HG03457 (cell line): Measurements from ENCODE around the gene MAPK8IP3.
"Not testable (repeated sequence)": the region's sequence is repeated elsewhere in the genome, so short reads cannot be mapped to it uniquely, and the experiment has no call there.

Experiments
- ATAC-seq: cut with Tn5 transposase; IDR thresholded peaks from one replicate; pipeline ENCODE4 v1.9.1; 2021; ENCODE audit warnings: moderate number of reproducible peaks; ENCODE audit not compliant: unreplicated experiment

The MAPK8IP3 gene

DNA sequence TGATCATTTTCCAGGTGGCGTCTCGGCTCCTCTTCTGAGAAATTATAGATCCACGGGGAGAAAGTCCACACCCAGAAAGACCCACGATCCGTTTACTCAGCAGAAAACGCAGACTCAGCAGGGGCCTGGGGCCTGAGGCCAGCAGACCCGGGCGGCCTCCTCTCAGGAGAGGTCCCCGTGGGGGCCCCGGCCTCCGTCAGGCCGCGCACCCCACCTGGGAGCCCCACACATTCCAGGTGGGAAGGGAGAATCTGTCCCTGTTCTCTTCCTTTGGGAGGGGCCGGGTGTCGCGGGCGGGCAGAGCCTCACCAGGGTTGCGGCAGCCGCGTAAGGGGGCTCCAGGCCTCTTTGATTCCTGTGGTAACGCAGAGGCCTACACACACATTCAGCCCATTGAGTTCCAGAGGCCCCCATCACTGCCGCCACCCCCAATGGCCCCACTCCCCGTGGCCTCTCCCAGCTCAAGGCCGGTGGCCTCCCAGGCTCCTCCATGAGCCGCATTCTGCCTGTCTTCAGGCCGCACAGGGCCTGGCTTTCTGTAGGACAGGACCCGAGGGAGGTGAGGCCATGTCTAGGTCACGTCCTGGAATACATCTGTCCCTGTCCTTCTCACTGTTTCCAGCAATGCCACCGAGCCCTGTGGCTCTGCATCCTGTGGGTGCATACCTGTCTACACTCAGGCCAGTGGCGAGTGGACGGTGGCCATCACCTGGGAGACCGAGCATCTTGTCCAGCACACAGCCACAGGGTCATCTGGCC, 89.1 kb downstream of the MAPK8IP3 start:
- no peak for ATAC-seq

DNA sequence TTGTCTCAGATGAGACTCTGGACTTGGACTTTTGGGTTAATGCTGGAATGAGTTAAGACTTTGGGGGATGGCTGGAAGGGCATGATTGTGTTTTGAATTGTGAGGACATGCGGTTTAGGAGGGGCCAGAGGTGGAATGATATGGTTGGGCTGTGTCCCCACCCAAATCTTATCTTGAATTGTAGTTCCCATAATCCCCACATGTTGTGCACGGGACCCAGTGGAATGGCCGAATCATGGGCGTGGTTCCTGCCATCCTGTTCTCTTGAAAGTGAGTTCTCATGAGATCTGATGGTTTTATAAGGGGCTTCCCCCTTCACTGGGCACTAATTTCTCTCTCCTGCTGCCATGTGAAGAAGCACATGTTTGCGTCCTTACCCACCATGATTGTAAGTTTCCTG, 93.3 kb downstream of the MAPK8IP3 start:
- not testable (repeated sequence) for ATAC-seq

DNA sequence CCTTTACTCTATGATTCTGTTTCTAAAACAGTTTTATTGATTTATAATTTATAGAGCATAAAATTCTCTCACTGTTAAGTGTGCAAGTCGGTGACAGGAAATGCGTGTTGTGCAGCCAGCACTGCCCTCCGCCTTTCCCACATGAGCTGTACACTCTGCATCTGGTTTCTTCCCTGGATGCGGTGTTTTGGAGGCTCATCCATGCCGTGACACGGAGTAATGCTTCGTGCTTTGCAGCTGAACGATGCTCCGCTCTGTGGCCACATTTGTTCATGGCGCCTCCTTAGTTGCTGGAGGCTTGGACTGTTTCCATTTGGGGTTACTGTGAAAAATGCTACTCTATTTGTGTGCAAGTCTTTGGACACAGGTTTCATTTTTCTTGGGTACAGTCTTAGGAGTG, 94.7 kb downstream of the MAPK8IP3 start:
- ATAC-seq: no peak

- ATAC-seq: no peak
Observed at GRCh38 chr16:1807626-1808025, 101.6 kb downstream of the MAPK8IP3 start.

DNA sequence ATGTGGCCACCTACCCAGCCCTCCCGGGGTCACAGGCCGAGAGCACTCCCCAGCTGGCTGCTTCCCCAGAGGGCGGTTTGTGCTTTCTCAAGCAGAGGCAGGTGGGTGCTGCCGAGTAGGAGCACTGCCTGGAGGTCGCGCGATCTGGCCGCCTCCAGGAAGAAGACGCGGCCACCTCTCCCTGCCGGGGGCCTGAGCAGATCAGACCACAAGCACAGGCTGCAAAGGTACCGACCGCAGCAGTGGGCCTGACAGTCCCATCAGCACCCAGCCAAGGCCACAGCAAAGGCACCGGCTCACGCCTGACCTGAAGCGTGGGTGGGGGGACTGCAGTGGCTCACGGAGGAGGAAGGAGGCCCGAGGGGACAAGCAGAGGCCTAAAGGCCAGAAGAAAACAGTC, 102.7 kb downstream of the MAPK8IP3 start:
- ATAC-seq: no peak

DNA sequence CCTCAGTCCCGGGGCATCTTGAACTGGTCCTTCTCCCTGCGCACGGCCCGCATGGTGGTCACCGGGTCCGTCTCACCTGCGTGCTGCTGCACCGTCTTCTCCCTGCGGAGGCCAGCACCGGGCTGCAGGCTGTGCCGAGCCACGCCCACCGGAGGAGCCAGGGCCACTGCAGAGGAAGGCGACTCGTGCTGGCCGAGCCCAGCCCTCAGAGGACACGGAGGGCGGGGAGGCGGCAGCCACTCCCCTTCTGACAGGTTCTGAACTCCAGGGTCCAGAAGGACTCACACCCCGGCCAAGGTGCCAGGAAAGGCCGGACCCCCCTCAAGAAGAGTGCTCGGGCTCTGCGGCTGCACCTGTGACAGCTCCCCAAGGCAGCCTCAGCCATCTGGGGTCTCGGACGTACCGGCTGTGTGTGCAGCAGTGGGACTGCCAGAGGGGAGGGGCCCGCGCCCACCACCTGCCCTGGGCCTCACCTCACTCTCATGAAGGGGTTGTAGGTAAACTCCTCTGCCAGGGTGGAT, 103.3 kb downstream of the MAPK8IP3 start:
- ATAC-seq: no peak

DNA sequence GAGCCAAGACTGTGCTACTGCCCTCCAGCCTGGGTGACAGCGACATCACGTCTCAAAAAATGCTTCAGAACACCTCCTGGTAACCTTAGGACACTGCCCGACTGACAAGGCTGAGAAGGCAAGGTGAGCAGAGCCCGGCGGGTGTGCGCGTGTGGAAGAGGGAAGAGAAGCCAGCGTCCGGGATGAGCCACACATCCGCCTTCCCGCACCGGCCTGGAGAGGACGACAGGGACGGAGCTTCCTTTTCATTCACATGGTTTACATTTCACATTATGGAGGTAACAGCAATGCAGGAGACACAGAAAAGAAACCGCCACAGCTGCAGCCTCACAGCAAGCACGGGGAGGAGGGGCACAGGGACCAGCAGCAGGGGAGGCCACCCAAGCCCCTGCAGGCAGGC, 104.1 kb downstream of the MAPK8IP3 start:
- ATAC-seq: no peak

DNA sequence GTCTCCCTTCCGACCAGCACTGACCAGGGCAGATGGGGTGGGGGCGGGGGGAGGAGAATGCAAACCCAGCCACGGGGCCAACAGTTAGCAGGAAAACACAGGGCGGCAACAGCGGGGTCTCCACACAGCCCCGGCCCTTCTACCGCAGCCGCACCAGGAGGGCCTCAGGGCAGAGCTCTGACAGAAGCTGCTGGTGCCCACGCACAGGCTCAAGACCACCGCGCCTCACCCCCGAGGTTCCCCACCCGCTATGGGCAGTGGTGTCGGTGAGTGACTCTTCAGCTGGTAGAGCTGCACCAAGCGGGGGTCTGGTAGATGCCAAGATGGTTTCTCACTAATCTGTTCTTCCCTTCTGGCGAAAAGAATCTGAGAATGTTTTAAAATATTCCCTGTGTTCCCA, 104.5 kb downstream of the MAPK8IP3 start:
- no peak for ATAC-seq

DNA sequence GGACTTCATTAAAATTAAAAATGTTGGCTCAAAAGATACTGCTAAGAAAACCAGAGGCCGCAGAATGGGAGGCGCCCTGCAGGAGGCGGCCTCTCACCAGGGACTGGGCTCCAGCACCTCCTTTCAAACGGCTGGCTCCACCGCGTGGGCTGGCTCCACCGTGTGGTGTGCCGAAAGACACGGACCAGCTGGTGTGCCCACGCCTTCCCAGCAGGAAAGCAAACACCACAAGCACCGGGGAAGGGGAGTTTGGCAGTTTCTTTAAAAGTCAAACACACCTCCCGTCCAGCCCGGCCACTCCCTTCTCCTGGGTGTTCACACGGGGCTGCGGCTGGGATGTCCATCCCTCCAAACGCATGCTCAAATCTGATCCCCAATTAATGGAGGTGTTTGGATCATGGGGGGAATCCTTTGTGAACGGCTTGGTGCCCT, 106.8 kb downstream of the MAPK8IP3 start:
- ATAC-seq: no peak

DNA sequence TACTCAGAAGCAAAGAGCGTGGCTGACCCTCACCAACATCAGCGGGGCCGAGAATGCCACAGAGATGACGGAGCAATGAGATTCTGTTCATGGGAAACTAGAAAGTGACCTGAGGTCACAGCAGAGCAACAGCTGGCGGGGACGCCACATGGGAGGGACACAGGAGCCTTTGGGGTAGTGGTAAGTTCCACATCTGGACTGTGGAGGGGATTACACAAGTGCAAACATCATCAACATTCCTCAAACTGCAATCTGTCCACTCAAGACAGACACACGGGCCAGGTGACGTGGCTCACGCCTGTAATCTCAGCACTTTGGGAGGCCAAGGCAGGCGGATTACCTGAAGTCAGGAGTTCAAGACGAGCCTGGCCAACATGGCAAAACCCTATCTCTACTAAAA, 109.5 kb downstream of the MAPK8IP3 start:
- ATAC-seq: no peak

DNA sequence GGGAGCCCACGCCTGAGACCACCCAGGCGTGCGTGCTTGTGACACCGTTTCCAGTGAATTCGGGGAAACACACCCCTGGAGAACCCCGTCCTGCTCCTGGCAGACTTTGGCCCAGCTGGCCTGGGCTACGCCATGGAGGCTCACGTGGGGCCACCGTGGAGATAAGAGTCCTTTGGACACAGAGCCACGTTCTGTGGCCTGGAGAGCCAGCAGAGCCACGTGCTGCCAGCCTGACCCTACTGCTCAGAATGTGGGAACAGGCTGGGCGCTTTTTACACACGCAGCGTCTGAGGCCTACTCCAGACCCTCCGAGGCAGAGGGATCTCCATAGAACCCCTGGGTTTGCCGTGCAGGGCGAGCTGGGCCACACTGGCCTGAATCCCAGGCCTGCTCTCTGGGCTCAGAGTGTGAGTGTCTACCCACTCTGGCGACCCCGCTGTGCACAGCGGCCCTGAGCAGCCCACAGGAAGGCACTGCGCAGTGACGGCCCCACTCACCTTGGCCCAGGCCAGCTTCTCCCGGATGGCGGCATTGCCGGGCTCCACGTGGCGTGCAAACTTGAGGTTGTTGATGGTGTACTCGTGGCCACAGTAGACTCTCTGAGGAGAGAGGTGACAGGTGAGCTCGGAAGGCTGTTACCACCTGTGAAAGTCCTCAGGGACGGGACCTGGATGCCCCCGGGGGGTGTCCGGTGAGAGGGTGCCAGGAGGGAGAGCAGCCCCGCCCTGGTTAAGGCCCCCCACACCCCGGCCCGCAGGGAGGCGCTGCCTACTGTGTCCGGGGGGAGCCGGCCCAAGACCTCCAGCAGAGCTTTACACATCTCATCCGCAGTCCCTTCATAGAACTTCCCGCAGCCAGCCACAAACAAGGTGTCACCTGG, 110.6 kb downstream of the MAPK8IP3 start:
- ATAC-seq: no peak

GRCh38 chr16:1817276-1817589, 111.2 kb downstream of the MAPK8IP3 start:
- no peak for ATAC-seq

- ATAC-seq: no peak
Observed at GRCh38 chr16:1817716-1818115, 111.7 kb downstream of the MAPK8IP3 start.

- ATAC-seq: no peak
Observed at GRCh38 chr16:1818204-1818872, 112.3 kb downstream of the MAPK8IP3 start.

GRCh38 chr16:1818873-1819525, 113.0 kb downstream of the MAPK8IP3 start:
- ATAC-seq: no peak

DNA sequence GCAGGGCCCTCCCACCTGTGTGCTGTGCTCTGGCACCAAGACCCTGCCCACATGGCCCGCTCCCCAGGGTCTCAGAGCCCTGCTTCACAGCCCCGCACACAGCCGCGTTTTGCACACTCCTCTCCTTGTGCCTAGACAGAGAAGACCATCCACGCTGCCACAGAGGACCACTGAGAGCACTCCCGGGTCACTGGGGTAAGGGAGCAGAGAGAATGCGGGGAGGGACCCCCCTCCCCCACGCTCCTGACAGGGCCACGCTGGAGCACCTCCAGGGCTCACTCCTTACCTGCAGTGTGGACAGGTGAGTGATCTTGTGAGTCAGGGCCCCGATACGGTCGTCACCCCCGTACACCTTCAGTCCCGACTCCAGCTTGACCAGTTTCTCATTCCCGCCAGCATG, 113.6 kb downstream of the MAPK8IP3 start:
- ATAC-seq: no peak
